Measurements from ENCODE around the gene KBTBD3. TPM values are rescaled to one million over a fixed set of nuclear protein-coding genes. Genes with fewer than 3 reads are reported as not detected.
"Not testable (repeated sequence)": the region's sequence is repeated elsewhere in the genome, so short reads cannot be mapped to it uniquely, and the experiment has no call there.

The KBTBD3 gene
- total RNA-seq, 4 donors from 2014 or later: 12.1 to 16.6 (median 13.8) TPM

DNA sequence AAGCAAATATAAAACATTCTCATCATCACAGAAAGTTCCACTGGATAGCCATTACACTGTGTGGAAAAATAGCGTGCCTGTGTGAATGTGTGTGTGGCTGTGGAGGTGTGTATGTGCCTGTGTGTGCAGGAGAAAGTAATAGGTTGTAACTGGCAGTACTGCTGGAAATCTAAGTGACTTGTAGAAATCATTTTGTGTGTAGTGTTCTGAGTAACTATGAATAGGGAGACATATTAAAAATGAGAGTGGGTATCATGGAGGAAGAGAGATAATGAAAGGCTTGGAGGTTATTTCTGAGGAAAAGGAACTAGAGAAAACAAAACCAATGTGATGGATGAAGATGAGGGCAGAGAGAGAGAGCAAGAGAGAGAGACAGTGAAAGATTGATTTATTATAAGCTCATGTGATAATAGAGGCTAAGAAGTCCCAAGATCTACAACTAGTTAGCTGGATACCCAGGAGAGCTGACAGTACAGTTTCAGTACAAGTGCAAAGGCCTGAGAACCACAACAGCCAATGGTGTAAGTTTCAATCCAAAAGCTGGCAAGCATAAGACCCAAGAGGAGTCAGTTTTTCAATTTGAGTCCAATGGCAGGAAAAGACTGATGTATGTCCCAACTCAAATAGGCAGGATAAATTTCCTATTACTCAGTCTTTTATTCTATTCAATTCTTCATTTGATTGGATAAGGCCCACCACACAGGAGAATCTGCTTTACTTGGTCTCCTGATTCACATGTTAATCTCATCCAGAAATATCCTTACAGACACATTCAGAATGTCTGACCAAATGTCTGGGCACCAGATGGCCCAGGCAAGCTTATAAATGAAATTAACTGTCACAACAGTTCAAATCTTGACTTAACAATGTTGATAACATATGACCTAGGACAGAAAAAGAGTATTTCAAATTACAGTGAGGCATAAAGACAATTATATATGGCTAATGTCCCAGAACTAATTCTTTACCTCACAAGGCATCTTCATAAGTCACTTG lies 14.9 kb downstream of the KBTBD3 start:
- H3K9me3 ChIP-seq: no peaks in the 10 kb centered on the region
- intact Hi-C loops (cut with DNase I): no loop called here

DNA sequence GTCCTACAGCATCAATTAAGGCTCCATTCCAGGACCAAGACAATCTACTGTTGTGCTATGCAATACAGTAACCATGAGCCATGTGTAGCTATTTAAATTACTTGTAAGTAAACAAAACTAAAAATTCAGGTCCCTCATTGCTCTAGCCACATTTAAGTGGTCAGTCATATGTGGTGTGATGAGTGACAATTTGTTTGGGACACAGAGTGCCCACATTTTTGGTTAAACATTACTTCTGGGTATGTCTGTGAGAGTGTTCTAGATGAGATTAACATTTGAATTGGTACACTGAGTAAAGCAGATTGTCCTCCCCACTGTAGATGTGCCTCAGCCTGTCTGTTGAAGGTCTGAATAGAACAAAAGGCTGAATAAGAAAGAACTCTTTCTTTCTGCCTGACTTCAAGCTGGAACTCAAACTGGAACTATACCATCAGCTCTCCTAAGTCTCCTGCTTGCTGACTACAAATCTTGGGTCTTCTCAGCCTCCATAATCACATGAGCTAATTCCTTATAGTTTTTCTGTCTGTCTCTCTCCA lies 15.8 kb downstream of the KBTBD3 start:
- DNase-seq: no peak
- no peak overlapping the region for H3K27ac ChIP-seq
- H3K9me3 ChIP-seq: no peaks in the 10 kb centered on the region
- no peaks in the 10 kb centered on the region for H3K36me3 ChIP-seq
- H3K4me3 ChIP-seq (replicated peaks in 1 of 3): no peak overlapping the region
- intact Hi-C loops (cut with DNase I): no loop called here
- no peaks in the 10 kb centered on the region for H3K4me1 ChIP-seq
- TF ChIP-seq, protein P1, sequence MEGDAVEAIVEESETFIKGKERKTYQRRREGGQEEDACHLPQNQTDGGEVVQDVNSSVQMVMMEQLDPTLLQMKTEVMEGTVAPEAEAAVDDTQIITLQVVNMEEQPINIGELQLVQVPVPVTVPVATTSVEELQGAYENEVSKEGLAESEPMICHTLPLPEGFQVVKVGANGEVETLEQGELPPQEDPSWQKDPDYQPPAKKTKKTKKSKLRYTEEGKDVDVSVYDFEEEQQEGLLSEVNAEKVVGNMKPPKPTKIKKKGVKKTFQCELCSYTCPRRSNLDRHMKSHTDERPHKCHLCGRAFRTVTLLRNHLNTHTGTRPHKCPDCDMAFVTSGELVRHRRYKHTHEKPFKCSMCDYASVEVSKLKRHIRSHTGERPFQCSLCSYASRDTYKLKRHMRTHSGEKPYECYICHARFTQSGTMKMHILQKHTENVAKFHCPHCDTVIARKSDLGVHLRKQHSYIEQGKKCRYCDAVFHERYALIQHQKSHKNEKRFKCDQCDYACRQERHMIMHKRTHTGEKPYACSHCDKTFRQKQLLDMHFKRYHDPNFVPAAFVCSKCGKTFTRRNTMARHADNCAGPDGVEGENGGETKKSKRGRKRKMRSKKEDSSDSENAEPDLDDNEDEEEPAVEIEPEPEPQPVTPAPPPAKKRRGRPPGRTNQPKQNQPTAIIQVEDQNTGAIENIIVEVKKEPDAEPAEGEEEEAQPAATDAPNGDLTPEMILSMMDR (IDR thresholded peaks at IDR 0.05): no peak
- no peak for TF ChIP-seq POLR2A (IDR thresholded peaks at IDR 0.05)
- no peaks in the 10 kb centered on the region for H3K27me3 ChIP-seq

More for the DNA sequence above, 14.9 kb downstream of the KBTBD3 start:
- H3K27me3 ChIP-seq: no peaks in the 10 kb centered on the region
- no peaks in the 10 kb centered on the region for H3K36me3 ChIP-seq
- DNase-seq: no peak
- H3K4me1 ChIP-seq: no peaks in the 10 kb centered on the region
- no peak overlapping the region for H3K27ac ChIP-seq
- no peak overlapping the region for H3K4me3 ChIP-seq (replicated peaks in 1 of 3)
- TF ChIP-seq POLR2A (IDR thresholded peaks at IDR 0.05): no peak
- TF ChIP-seq, protein P1 (IDR thresholded peaks at IDR 0.05): no peak
- 94 to 95% methylated on average over 1 of the region's 1 CpG for WGBS, 2 donors

DNA sequence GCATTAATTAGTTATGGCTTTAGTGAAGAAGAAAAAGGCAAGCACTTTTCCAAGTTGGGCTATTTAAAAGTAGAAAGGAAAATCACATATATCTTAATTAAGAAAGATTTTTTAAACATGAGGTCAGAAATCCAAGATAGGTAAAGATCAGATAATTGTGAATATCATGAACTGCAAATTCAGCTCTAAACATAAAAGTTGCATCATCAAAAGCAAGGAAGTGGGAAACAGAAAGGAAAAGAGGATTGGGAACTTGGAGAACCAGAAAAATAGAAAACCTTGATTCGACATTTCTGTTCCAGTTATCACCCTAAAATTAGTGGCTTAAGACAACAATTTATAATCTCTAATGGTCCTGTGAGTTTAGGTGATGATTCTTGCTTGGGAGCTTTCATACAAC lies 17.5 kb downstream of the KBTBD3 start:
- no peaks in the 10 kb centered on the region for H3K27me3 ChIP-seq
- no peaks in the 10 kb centered on the region for H3K4me1 ChIP-seq
- 96 to 100% methylated on average over 1 of the region's 1 CpG for WGBS, 2 donors
- H3K36me3 ChIP-seq: no peaks in the 10 kb centered on the region
- no peaks in the 10 kb centered on the region for H3K9me3 ChIP-seq
- TF ChIP-seq, protein P1 (IDR thresholded peaks at IDR 0.05): no peak
- no peak for TF ChIP-seq POLR2A (IDR thresholded peaks at IDR 0.05)
- DNase-seq: no peak
- no peak overlapping the region for H3K27ac ChIP-seq
- no peak overlapping the region for H3K4me3 ChIP-seq (replicated peaks in 1 of 3)
- intact Hi-C loops (cut with DNase I): no loop called here

DNA sequence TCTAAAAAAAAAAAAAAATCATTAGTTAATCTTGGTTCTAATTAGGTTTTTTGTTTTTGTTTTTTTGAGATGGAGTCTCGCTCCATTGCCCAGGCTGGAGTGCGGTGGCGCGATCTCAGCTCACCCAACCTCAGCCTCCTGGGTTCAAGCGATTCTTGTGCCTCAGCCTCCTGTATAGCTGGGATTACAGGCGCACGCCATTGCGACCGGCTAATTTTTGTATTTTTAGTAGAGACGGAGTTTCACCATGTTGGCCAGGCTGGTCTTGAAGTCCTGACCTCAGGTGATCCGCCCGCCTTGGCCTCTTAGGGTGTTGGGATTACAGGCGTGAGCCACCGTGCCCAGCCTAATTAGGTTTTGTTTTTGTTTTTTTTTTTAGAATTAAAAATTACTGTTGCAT lies 18.8 kb downstream of the KBTBD3 start:
- intact Hi-C loops (cut with DNase I); H3K27ac ChIP-seq; H3K9me3 ChIP-seq; DNase-seq; H3K27me3 ChIP-seq; H3K36me3 ChIP-seq; H3K4me3 ChIP-seq (replicated peaks in 1 of 3); H3K4me1 ChIP-seq: not testable (repeated sequence)
- WGBS, 2 donors: 98 to 99% methylated on average over 14 of the region's 14 CpGs

DNA sequence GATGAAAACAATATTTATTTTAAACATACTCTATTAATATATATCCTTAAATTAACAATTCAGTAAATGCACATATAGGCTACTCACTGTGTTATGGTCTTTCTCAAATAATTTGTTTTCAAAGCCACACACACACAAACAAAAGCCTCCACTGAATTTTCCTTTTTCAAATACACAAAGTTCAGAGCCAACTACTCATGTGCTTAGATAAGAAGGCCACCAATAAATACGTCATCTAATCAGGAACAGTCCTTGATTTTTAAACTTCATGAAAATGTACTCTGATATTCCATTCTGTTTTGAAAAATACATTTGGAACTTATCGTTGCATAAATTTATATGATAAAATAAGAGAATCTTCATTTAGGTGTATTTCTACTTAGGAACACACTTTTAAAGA lies 26.0 kb downstream of the KBTBD3 start:
- intact Hi-C loops (cut with DNase I): no loop called here
- Histone ChIP-seq H3K36me3 (no peaks in the 10 kb centered on the region), H3K27me3 (no peaks in the 10 kb centered on the region), H3K9me3 (no peaks in the 10 kb centered on the region), H3K27ac (no peak overlapping the region), H3K4me1 (no peaks in the 10 kb centered on the region), H3K4me3 (replicated peaks in 1 of 3) (no peak overlapping the region)
- 89% methylated on average over 2 of the region's 2 CpGs for WGBS, 2 donors
- DNase-seq: no peak
- TF ChIP-seq POLR2A (IDR thresholded peaks at IDR 0.05): no peak
- TF ChIP-seq, protein P1 (IDR thresholded peaks at IDR 0.05): no peak
